ENCODE data around the gene DCDC2.

DCDC2 gene

DNA sequence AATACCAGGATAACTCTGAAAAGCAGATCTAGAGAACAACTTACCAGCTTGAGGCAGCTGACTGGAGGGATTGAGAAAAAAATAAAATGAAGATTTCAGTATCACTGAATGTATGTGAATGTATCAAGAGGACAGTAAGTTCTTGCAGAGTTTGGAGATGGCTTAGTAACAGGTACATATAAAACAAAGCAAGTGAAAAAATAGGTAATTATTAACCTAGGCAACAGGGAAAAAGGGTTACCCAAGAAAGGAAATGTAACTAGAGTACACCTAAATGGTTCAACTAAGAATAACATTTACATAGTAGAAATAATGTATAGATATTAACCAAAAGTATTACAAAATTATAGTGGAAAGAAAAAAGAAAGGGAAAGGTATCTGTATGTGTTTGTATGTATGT is 164.5 kb downstream of the DCDC2 start:
- DNase-seq (ENCODE audit: low spot score): no peak
- in situ Hi-C loops (cut with MboI; ENCODE audit: low pct_unique_long_range_greater_than_20kb, low sequenced_read_pairs, unreplicated experiment): no loop called here
- TF ChIP-seq, protein P1, sequence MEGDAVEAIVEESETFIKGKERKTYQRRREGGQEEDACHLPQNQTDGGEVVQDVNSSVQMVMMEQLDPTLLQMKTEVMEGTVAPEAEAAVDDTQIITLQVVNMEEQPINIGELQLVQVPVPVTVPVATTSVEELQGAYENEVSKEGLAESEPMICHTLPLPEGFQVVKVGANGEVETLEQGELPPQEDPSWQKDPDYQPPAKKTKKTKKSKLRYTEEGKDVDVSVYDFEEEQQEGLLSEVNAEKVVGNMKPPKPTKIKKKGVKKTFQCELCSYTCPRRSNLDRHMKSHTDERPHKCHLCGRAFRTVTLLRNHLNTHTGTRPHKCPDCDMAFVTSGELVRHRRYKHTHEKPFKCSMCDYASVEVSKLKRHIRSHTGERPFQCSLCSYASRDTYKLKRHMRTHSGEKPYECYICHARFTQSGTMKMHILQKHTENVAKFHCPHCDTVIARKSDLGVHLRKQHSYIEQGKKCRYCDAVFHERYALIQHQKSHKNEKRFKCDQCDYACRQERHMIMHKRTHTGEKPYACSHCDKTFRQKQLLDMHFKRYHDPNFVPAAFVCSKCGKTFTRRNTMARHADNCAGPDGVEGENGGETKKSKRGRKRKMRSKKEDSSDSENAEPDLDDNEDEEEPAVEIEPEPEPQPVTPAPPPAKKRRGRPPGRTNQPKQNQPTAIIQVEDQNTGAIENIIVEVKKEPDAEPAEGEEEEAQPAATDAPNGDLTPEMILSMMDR (IDR thresholded peaks at IDR 0.05; ENCODE audit: extremely low read depth, insufficient read depth, missing control alignments): no peak

DNA sequence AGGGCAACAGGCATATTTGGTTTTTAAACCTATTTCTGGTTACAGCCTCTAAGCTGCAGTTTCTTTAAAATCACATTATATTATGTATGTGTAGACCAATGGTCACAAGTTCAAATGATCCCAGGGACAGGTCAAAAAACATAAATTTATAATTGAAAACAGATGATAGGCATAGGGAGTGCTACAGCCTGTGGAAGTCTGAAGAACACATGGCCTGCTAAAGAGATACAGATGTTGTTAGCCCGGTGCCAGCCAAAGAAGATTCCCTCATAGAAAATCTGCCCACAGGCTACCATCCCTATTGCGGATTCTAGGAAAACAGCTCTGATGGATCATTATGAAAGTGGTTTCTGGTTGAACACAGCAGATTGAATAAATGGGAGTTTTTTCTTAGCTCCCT is 166.5 kb downstream of the DCDC2 start:
- no peak for DNase-seq (ENCODE audit: low spot score)
- TF ChIP-seq, protein P1 (IDR thresholded peaks at IDR 0.05; ENCODE audit: extremely low read depth, insufficient read depth, missing control alignments): no peak
- in situ Hi-C loops (cut with MboI; ENCODE audit: low pct_unique_long_range_greater_than_20kb, low sequenced_read_pairs, unreplicated experiment): no loop called here

DNA sequence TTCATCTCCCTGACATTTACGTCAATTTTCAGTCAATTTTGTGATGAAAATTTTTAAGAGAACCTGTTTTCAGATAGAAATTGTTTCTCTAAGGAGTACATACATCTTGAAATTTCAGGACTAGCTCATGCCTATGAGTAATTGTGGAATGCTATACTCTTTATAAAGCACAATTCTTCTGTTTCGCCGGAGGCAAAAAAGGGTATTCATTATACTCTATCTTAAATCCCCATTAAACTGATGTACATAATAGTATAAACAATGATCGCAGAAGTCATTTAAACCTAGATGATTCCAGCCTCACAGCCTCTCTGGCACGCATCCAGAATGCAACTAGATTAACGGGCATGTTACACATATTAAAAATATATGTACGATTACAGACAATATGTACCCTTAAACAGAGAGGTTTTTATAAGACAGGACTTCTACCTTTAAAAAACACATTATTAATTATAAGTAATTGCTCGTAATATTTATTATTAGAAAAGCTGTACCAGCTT is 169.2 kb downstream of the DCDC2 start:
- no peak for DNase-seq (ENCODE audit: low spot score)
- TF ChIP-seq, protein P1 (IDR thresholded peaks at IDR 0.05; ENCODE audit: extremely low read depth, insufficient read depth, missing control alignments): no peak
- in situ Hi-C loops (cut with MboI; ENCODE audit: low pct_unique_long_range_greater_than_20kb, low sequenced_read_pairs, unreplicated experiment): no loop called here

DNA sequence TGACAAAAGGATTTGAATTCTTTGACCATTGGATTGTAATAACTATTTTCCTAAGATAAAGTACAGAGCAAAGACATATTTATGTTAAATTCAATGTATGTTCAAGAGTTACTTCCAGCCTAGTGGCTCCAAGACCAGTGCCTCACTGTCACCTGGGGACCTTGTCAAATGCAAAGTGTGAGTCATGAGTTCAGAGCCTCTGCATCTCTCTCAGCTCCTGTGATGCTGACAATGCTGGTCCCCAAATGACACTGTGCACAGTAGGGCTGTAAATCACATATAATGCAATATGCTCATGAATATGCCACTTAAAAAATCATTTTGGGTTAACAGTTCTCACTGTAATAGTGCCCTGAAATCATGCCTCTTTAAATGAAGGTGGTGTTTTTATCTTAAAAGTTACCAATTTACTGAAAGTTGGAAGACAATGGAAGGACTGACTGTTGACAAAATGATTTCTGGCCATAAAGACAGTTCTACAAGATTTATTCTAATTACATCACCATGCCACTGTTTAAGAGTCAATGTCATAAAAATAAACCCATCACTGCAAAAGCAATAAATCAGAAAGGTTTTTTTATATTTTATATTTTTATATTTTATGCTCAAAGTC is 169.8 kb downstream of the DCDC2 start:
- in situ Hi-C loops (cut with MboI; ENCODE audit: low pct_unique_long_range_greater_than_20kb, low sequenced_read_pairs, unreplicated experiment): no loop called here

DNA sequence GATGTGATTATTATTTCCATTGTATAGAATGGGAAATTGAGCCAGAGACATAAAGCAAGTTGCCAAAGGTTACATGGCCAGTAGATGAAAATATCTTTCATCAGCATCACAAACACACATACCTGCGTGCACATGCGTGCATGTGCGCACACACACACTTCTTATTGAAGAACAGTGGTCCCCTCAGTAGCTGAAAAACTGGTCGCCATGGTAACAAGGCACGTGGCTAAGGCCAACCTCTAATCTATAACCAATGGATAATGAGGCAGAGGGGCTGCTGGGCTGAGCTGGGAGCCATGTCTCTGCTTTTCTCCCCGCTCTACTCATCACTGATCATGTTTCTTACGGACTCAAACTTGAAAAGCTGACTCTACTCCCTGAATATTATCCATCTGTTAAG is 171.5 kb downstream of the DCDC2 start:
- TF ChIP-seq, protein P1 (IDR thresholded peaks at IDR 0.05; ENCODE audit: extremely low read depth, insufficient read depth, missing control alignments): no peak
- in situ Hi-C loops (cut with MboI; ENCODE audit: low pct_unique_long_range_greater_than_20kb, low sequenced_read_pairs, unreplicated experiment): no loop called here
- no peak for DNase-seq (ENCODE audit: low spot score)

More for the DNA sequence above, 169.8 kb downstream of the DCDC2 start:
- no peak for DNase-seq (ENCODE audit: low spot score)
- TF ChIP-seq, protein P1 (IDR thresholded peaks at IDR 0.05; ENCODE audit: extremely low read depth, insufficient read depth, missing control alignments): no peak

DNA sequence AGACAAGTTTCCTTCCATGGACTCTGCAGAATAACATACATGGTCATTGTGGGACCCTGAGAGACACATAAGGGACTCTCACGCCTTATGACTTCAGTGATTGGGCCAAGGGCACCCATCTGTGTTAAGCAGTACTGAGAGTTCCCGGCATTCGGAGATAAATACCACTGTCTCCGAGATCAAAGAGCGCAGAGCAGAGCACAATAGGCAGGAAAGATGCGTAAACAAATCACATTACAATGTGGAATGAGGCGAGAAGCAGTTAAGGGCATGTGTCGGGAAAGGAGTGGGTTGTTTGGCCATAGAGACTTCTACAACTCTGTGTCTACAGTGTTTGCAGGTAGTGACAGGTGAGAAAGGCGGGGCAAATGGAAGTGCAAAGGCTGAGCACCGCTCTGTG is 174.3 kb downstream of the DCDC2 start:
- no peak for DNase-seq (ENCODE audit: low spot score)
- TF ChIP-seq, protein P1 (IDR thresholded peaks at IDR 0.05; ENCODE audit: extremely low read depth, insufficient read depth, missing control alignments): no peak
- in situ Hi-C loops (cut with MboI; ENCODE audit: low pct_unique_long_range_greater_than_20kb, low sequenced_read_pairs, unreplicated experiment): no loop called here

Data from GM13977 (cell line).